HUDEP-2 (cell line): Measurements from ENCODE around the gene RBM44.

Source experiments
- DNase-seq, 76 experiments: peaks; one replicate each; lab custom pipeline; 2025; ENCODE audit not compliant: unreplicated experiment in 76 of 76; lab: John Stamatoyannopoulos, UW

RBM44 gene

GRCh38 chr2:237870126-237870525 is 71.5 kb downstream of the RBM44 start:
- no peak for DNase-seq

GRCh38 chr2:237870754-237871651 is 72.4 kb downstream of the RBM44 start:
- DNase-seq, result no peak

DNA sequence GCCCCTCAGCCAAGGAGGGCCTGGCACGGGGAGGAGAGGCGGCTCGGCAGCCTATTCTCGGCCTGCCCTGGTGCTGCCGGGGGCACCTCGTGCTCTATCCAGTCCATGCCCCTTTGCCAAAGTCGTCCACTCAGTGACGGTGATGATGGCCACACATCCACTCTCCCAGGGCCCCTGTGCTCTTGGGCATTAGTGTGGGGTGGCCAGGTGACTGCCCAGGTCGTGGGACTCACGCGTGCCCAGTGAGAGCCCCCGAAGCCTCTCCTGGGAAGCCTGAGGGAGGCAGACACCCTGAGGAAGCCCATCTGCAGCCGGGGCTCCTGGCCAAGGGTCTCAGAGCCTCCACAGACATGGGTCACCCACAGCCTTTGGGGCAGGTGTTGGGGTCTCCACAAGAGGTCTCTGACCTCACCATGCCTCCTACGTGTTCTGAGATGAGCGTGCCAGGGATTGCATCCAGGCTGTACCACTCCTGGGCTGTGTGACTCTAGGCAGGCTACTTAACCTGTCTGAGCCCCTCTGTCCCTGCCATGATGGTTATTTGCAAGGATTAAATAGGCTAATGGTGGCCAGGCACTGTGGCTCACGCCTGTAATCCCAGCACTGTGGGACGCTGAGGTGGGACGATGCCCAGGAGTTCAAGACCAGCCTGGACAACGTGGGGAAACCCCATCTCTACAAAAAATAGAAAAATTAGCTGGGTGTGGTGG is 73.8 kb downstream of the RBM44 start:
- DNase-seq, result no peak

GRCh38 chr2:237873421-237873831 is 74.8 kb downstream of the RBM44 start:
- DNase-seq, result no peak

DNA sequence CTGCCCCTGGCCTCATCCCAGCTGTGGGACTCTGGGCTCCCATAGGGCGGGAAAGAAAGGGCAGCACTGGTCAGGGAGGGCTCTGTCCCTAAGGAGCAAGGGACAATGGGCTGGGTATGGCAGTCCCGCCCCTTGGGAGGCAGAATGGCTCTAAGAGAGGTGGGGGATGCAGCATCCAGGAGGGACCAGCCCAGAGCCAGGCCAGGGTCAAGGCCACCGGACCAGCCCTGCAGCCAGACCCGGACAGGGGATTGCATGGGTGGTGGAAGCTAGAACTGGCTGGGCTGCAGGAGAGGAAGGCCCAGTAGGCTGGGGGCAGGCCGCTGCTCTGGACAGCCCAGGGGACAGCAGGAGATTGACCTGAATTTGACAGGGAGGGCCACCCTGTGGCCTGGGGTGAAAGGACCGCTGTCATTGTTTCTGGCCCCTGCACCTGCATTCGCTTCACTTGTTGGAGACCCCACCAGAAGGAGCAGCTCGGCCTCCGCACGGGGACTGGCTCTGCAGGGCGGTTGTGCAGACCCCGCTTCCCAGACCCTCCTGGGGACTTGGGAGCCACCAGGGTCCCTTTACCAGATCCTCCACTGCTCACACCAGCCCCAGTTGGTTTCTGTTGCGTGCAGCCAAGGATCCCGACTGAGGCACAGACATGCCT is 75.4 kb downstream of the RBM44 start:
- DNase-seq, result no peak

GRCh38 chr2:237874585-237875161 is 76.1 kb downstream of the RBM44 start:
- no peak for DNase-seq

DNA sequence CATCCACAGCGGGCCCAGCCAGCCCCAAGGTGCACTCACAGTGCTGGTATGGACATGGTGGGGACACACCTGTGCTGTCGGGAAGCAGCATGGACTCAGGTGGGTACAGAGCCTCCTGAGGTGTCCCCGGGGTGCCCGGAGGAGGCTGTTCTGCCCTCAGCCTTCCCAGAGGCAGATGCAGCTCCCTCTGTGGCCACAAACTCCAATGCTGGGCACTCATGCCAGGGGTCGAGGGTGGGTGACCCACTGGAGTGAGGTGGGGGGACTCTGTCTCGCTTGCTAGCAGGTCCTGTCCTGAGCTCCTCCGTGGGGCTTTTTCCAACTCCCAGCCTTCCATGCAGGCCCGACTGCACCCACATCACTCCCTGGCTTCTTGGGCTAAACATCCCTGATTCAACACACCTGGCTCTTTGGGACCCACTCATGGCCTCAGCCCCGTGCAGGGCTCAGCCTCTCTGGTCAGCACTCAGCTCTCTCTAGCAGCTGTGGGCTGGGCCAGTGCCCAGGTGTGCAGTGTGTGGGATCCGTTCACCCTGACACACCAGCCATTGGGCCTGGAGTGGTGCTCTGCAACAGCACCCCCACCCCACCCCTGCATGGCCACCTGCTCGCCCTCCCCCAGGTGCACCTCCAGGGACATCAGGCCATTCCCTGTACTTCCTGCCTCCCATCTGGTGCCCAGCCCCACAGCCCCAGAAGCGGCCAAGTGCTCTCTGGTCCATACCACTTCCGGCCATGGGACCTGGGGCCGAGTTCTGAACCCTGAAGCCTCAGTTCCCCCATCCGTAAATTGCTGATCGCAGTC is 76.9 kb downstream of the RBM44 start:
- no peak for DNase-seq

DNA sequence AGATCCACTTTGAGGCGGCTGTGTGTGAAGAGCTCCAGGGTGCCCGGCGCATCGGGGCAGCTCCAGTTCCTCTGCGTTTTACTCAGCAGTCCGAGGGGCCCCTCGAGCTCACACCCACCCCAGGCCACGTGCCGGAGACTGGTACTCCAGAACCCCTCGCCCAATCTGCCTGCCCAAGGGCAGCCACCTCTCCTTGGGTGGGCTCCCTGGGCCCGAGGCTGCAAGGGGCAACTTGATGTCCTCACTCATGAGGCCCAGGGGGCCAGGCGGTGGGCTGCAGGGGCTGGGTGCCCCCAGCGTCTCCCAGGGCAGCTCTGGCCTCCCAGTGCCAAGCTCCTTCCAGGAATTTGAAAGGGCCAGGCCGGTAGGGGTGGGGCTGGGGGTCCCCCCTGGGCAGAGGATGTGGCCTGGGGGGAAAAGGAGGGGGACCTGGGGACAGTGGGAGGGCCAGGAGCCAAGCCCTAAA is 77.5 kb downstream of the RBM44 start:
- no peak for DNase-seq

DNA sequence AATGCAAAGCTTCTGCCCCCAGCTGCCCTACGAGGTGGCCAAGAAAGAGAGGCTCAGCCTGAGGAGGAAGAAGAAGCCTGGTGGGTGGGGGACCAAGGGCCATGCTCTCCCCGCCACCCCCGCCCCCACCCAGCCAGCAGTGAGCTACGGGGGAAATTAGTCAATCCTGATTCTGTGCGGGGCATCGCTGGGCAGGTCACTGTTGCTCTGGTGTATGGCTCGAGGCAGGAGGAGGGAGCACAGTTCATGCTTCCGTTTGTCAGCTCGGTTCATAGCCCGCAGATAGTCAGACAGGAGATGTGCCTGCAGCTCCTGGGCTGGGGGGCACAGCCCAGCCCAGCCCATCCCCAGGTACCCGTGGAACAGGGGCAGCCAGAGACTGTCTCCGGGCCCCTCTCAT is 78.0 kb downstream of the RBM44 start:
- no peak for DNase-seq

GRCh38 chr2:237876951-237877491 is 78.4 kb downstream of the RBM44 start:
- no peak for DNase-seq

DNA sequence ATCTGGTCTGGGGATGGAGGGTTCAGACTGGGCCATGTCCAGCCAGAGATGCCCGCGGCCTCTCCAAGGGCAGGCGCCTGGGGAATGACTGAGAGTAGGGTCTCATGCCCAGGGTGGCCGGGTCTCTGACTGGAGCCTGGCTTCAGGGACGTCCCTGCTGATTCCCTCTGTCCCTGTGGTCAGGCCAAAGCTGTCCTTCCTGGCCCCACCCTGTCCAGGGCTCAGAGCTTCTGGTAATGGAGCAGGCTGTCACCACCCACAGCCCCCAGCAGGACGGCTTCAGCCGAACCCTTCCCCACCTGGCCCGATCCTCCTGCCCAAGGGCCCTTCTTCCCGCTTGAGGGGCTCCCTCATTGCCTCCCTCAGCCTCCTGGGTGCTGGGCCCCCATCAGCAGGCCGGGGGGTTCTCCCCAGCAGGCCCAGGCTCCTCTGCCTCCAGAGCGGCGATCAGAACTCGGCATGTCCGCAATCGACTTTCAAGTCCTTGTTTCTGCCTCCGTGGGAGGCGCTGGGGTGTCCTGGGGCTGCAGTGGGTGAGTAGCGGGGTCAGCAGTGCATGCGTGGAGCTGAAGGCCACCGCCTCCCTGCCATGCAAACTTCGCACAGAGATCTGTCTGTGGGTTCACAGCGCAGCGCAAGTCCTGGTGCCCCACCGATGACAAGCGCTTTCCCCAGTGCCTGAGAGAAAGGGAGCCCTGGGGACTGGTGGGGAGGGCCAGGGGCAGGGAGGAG is 79.2 kb downstream of the RBM44 start:
- DNase-seq, result no peak

DNA sequence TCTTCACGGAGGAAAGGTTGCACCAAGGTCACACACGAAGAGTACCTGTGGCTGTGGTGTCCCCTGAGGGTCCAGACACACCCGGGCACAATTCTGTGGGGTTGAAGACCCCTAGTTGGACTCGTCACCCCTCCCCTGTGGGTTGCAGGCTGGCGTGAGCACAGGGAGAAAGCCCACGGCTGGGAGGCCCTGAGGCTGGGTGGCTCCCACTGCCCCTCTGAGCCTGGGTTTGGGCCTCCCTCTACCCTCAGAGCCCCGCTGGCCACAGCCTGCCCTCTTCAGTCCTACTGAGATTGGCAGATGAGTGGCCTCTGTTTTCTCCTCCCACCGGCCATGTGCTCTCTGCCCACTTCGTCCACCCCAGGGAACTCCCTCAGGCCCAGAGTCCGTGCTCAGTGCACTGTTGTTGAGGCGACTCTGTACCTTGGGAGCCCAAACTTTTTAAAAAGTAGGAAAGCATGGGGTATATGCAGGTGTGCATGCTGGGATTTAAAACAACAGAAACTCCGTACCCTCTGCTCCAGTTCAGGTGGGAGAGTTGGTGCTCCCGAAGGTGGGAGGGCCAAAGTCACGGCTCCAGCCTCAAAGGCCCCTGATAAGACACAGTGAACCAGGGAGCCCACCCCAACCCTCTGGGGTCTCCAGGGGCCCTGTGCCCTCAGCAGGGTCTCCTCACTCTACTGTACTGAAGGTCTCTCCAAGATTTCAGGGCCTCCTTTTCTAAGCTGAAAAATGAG is 79.9 kb downstream of the RBM44 start:
- no peak for DNase-seq

- DNase-seq, result no peak
These were observed 80.5 kb downstream of the RBM44 start for GRCh38 chr2:237879058-237879430.

GRCh38 chr2:237879991-237880560 is 81.5 kb downstream of the RBM44 start:
- DNase-seq, result no peak

GRCh38 chr2:237882510-237883481 is 84.2 kb downstream of the RBM44 start:
- DNase-seq, result no peak

DNA sequence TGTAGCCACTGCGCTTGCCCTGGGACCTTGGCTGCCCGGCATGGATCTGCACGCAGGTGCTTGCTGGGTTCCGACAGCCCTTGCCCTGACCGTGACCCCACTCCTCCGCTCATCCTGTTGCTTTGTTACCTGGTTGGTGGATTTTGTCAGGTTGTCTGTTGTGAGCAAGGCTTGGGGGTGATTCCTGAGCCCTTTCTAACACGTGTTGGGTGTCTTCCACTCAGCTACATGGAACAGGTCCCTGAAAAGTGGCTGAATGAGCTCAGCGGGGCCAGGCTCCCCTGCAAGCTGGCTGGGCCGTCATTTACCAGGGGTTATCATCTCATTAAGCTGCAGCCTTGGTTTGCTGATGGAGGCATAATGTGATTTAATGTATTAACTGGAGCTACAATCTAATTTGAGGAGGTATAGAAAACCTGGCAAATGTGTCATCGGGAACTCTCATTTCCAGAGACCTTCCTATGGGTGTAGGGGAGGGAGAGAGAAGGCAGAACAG is 85.4 kb downstream of the RBM44 start:
- DNase-seq, result no peak

DNA sequence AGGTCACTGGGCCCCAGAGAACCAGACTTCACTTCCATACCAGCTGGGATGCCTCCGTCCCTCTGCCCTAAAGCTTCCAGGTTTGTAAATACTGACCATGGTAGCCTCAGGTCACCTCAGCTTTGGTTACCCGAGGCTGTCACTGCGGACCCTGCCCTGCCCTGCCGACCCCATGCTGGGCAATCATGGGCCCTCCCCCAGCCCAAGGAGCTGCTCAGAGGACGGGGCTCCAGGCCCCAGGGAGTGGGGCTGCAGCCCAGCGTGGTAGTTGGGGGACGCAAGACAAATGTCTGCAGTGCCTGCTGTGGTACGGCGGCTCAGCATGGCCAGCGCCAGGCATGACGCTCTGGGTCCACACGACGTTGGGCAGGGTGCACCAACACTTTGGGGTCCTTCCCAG is 86.1 kb downstream of the RBM44 start:
- DNase-seq, result no peak
